HL-60/S4 treated with retinoic acid at 250 ng/mL for 4 days and 3 days (cell line): ENCODE data around the gene STIM1.

Source experiments
- in situ Hi-C: fragments of 300-500 bp; cut with MboI; formaldehyde crosslinking; loops from 2 replicates; pipeline ENCODE4 v1.7.0; 2022; ENCODE audit warnings: low sequenced_read_pairs

The STIM1 gene

GRCh38 chr11:3830088-3830487 lies 25.4 kb upstream of the STIM1 start:
- in situ Hi-C loops, result no loop called here

- in situ Hi-C loops, result no loop called here
Measured at GRCh38 chr11:3830730-3831129, 24.7 kb upstream of the STIM1 start.

DNA sequence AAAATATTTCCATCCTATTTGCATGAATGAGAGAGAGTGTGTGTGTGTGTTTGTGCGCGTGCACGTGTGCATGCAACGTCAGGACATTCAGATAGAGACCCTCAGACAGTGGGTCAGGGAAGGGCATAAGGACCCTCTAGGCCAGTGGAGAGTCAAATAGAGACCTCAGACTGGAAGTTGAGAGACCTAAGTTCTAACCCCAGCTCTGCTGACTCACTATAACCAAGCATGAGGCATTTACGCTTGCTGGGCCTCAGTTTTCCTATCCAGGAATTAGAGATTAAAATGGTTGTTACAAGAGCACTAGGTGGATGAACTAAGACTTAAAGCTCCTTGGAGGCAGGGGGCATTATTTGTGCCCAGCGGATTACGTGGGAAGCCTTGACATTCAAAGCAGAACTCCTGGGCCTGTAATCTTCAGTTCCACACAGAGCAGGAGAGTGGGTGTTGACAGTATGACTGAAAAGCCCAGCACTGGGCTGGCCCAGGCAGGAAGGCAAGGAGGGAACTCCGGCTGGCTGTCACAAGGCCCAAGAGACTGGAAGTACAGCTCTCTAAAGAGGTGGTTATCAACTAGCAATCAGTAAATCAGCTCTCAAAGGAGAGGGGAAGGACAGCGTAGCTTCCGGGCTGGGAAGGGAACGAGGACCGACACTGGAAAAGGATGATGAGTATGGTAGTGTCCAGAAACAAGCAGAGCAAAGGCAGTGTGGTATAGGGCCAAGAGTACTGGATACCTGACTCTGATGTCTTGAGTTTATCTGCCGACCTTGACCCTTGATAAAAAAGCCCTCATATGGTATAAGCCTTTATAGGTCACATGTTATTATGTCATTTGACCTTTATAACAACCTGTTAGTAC lies 23.9 kb upstream of the STIM1 start:
- in situ Hi-C loops, result no loop called here

- in situ Hi-C loops, result no loop called here
Measured at GRCh38 chr11:3832816-3833215, 22.6 kb upstream of the STIM1 start.

DNA sequence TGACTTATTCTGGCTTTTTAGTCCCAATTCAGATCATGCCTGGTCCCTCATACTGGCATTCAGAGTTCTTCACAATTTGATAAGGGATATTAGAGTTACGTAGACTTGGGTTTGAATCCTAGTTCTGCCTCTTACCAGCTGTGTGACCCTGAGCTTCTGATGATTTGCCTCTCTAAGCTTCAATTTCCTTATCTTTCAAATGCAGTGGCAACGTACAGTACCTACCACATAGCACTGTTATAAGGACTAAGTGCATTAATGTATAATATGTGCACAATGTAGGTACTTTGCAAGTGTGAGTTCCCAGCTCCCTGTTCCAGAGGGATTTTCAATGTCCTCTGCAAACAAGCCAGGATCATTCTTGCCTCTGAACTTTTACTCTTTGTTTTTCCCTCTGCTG lies 22.0 kb upstream of the STIM1 start:
- in situ Hi-C loops, result no loop called here

GRCh38 chr11:3834349-3834663 lies 21.2 kb upstream of the STIM1 start:
- in situ Hi-C loops, result no loop called here

DNA sequence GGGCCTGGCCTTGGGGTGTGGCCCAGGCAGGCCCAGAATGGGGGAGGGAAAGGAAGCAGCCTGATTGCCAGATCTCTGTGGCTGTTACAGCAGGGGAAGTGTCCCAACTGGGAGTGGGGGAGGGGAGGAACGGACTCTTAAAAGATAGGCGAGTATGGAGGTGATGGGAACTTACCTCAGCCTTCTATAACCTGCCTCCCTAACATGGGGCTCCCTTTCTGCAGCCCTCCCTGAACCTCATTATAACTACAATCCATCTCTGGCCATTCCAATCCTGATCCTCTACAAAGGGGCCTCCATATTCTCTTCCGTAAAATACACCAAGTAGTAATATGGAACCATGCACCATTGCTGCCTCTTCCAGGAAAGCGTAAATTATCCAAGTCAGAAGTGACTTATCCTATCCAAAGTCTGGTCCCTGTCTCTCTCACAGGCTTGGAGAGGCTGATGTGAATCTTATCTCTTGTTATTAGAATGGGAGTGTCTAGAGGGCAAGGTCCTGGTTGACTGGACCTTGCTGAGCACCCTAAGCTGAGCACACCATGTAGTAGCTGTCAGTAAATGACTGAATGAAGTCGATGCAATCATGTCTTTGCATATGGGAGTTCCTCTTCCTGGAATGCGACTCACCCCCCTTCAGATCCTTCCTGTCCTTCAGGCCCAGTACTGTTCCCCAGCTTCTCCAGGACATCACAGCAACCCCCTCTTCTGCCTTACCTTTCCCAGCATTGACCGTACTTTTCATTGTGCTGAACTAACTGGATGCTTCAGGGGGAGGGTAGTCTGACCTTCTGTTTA lies 20.6 kb upstream of the STIM1 start:
- in situ Hi-C loops, result no loop called here

GRCh38 chr11:3835751-3836150 lies 19.7 kb upstream of the STIM1 start:
- in situ Hi-C loops, result no loop called here

DNA sequence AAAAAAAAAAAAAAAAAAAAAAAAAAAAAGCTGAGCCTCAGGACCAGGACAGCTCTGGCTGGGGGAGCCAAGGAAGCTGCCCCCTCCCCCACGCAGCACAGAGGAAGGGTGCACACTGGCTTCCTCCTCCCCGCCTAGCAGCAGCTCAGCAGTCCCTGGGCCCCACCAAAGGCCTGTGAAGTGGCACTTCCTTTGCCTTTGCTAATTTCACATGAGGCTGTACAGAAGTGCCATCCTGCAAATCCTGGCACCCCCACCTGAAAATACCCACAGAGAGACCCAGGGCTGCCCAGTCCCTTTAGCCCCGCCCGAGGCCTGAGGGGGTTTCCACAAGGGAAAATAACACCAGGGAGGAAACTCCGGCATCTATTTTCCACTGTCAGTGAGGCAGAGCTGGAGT lies 18.6 kb upstream of the STIM1 start:
- in situ Hi-C loops, result no loop called here

- in situ Hi-C loops, result no loop called here
Measured at GRCh38 chr11:3837793-3838192, 17.7 kb upstream of the STIM1 start.

DNA sequence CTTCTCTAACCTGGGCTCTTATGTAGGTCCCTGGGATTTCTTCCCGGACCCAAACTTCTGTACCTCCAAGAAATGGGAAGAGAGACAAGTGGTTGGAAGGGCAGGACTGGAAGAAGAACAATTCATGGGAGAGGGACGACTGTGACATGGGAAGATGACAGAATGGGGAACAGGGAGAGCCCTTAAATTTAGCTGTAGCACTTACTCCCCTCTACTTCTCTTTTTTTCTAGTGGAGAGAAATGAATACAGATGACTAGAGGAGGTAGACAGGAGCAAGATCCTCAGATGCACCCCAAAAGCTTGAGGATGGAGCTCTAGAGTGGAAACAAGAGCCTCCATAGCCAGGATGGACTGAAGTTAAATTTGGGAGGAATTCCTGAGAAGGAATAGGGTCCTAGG lies 17.0 kb upstream of the STIM1 start:
- in situ Hi-C loops, result no loop called here

GRCh38 chr11:3840004-3840869 lies 15.2 kb upstream of the STIM1 start:
- in situ Hi-C loops, result no loop called here

GRCh38 chr11:3840870-3841425 lies 14.5 kb upstream of the STIM1 start, which contains the start of gene RHOG:
TSS of gene RHOG (minus strand) at chr11:3840959. CDS start at chr11:3828138, 12,821 bp downstream.
- in situ Hi-C loops, result no loop called here

DNA sequence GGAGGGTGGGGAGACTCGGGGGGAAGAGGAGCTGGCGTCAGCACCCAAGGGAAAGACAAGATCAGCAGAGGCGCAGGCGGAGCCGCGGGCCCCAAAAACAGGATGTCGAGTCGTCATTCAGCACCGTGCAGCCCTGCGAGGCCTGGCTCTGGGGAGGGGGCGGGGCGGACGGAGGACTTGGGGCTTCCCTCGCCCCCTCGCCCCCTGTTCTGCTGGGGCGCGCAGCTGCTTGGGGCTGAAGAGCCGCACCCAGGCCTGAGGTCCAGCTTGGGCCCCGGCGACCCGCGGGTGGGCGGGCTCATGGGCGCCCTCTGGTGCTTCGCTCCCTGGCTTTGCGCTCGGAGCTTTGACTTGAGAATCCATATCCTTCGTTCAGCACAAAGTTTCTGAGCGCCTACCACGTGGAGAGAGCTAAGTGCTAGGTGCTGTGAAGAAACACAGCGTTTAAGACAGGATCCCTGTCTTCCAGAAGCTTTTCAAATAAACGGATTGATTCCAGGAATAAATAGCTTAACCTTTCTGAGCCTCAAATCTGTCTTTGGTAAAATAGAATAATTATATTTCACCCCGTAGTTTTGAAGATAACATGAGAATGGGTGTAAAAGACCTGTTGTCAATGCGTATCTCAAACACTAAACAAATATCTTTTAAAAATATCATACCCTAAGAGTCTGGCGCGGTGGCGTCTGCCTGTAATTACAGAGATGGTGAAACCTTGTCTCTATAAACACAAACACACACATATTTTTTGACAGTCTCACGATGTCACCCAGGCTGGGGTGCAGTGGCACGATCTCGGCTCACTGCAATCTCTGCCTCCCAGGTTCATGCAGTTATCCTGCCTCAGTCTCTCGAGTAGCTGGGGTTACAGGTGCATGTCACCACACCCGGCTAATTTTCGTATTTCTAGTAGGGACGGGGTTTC lies 13.8 kb upstream of the STIM1 start:
- in situ Hi-C loops, result no loop called here

GRCh38 chr11:3843326-3843725 lies 12.1 kb upstream of the STIM1 start:
- in situ Hi-C loops, result no loop called here

- in situ Hi-C loops, result no loop called here
Measured at GRCh38 chr11:3845246-3845645, 10.2 kb upstream of the STIM1 start.

GRCh38 chr11:3845670-3846069 lies 9.8 kb upstream of the STIM1 start:
- in situ Hi-C loops, result no loop called here

DNA sequence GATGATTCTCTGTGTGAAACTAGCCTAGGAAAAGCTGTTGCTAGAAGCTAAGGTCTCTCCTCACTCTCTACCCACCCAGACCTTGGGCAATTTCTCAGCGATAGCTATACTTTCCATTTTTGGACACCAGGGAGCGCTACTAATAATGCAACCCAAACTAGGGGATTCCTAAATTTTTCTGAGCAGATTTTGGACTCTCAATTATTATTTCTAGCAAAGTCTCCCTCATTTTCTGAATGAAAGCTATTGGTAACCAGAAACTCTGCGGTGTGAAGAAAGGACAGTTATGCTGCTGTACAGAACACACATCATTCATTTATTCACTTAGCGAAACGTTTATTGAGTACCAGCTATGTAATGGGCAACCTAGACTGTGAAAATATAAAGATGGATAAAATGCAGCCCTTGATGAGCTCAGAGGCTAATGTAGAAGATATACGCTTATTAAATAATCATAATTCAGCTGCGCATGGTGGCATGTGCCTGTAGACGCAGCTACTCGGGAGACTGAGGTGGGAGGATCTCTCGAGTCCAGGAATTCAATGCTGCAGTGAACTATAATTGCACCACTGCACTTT lies 6.1 kb upstream of the STIM1 start:
- in situ Hi-C loops, result no loop called here

DNA sequence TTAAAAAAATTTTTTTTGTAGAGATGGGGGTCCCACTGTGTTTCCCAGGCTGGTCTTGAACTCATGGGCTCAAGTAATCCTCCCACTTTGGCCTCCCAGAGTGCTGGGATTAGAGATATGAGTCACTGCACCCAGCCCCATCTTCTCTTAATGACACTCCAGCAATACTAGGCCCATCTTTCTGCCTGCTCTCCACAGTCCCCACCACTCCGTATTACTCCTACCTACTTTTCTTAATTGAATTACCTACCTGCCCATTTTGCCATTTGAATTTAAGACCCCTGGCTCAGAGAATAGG lies 2.0 kb upstream of the STIM1 start:
- in situ Hi-C loops, result loop anchor here (10.0 kb wide), 1 partner anchor 211 kb away; no protein-coding TSS in a partner anchor
